Inflammatory macrophage treated with lipopolysaccharide for 4 hours (primary cell): ENCODE results near the gene CLDN20.

Experiments used
- DNase-seq: peaks from one replicate; pipeline ENCODE4 v3.0.0-alpha.2; 2020

CLDN20 gene

GRCh38 chr6:155246825-155247224, 17.0 kb upstream of the CLDN20 start:
- DNase-seq, result no peak

DNA sequence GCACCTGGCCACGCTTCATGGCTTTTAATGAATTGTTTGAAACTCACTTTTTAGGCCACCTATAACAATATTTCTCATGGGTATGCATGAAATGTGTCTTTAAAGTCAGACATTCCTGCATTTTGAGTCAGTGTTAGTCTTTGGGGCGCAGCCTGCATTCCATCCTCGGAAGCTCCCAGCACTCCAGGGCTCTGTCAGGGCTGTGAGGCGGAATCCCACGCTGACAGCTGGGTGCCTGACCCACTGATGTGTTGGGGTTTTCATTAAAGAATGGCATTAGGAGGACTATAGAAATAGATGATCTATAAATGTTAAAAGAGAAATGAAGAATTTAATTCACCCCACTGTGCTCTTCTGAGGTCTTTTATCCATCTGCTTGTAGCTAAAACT, 16.2 kb upstream of the CLDN20 start:
- no peak for DNase-seq

- peak; percentile 34 for DNase-seq
These were observed 15.5 kb upstream of the CLDN20 start for GRCh38 chr6:155248008-155249001.

DNA sequence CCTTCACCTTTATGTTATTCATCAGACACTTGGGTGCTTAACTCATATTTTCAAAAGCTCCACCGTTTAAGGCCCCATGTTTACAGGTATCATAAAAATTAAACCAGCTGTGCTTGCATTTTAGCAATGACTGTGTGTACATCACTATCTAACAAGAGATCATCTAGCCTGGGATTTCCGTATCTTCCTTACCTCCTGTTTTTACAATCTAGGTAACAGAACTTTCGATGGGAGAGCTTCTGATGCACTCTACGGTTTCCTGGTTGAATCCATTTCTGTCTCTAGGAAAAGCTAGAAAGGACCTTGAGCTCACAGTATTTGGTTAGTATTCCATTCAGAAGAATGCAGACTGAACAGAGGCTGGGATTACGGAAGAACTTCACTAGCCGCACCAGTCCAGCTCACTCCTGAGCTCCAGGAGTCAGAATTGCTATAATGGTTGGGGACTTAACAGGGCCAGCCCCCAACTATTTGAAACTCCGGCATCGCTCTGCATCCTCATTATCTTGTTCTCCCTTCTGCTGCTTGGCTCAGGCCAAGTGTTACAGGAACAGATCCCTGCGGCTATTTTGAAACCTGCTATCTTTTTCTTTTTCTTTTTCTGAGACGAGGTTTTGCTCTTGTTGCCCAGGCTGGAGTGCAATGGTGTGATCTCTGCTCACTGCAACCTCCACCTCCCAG, 13.0 kb upstream of the CLDN20 start:
- DNase-seq, result no peak

- DNase-seq, result no peak
These were observed 11.2 kb upstream of the CLDN20 start for GRCh38 chr6:155252581-155252980.

DNA sequence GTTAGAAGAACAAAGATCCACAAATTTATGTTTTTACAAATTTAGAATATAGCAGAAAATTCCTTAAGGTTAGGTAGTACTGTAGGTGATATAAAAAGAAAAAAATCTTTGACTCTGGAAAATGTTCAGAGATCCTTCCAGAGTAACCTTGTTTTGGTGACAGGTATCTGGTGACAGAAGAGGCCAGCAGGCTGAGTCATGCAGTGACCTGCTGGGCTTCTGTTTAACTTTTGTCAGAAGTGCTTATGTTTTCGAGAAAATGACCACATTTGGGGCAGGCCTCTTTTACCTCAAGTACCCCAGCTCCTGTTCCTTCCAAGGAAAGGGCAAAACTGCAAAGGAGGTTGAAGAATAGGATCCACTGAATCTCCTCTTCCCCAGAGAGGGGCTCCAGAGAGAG, 10.5 kb upstream of the CLDN20 start:
- no peak for DNase-seq

DNA sequence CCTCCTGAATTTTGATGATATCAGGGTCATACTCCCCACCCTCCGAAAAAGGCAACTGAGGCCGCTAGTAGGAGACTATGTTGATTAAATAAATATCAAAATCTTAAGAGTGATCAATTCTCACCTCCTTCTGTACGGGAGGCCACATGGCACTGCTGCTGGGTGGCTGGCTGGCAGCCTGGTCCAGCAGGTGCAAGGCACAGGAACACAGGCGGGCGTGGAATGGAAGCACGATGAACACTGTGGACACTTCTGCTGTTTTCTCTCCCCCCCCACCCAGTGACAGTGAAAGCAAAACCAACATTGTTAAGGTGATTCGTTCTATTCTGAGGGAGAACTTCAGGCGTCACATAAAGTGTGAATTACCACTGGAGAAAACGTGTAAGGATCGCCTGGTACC, 9.7 kb upstream of the CLDN20 start:
- DNase-seq, result no peak

DNA sequence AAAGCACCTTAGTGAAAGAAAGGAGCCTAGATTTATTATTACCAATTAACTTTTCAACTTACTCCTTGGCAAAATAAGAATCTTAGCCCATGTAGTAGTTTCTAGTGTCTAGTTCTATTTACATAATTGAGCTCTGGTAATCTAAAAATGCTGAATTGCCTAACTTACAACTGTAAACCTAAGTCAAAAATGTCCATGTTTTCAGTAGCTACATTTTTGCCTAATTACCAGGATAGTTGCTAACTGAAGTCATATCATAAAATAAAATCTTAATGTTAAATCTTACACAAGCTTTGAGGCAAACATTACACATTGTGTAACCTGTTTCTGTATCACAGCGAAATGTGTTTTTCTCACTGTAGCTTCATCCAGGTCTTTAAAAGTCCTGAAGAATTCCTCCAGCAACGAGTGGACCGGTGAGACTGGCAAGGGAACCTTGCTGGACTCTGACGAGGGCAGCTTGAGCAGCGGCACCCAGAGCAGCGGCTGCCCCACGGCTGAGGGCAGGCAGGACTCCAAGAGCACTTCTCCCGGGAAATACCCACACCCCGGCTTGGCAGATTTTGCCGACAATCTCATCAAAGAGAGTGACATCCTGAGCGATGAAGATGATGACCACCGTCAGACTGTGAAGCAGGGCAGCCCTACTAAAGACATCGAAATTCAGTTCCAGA, 7.6 kb upstream of the CLDN20 start:
- no peak for DNase-seq

GRCh38 chr6:155257796-155258195, 6.0 kb upstream of the CLDN20 start:
- no peak for DNase-seq

DNA sequence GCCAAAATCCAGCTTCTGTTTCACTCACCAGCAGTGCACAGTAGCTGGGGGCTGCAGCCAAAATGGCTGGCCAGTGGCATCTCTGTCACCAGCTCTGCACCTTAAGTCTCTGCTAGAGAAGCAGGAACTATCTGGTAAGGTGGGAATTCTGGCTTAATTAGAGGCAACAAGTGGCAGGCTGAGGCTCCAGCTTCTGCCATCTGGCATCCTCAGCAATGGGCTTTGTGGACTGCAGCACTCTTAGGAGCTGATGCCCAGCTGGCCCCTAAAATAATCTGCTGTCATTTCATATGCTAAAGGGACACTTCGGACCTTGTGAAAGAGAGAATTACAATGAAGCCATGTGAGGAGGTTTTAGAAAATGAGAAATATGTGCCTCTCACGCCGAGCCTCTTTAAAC, 4.6 kb upstream of the CLDN20 start:
- DNase-seq, result no peak

GRCh38 chr6:155259897-155260296, 3.9 kb upstream of the CLDN20 start:
- DNase-seq, result no peak

GRCh38 chr6:155260686-155261085, 3.1 kb upstream of the CLDN20 start:
- no peak for DNase-seq

GRCh38 chr6:155261111-155261900, 2.5 kb upstream of the CLDN20 start:
- DNase-seq, result no peak

DNA sequence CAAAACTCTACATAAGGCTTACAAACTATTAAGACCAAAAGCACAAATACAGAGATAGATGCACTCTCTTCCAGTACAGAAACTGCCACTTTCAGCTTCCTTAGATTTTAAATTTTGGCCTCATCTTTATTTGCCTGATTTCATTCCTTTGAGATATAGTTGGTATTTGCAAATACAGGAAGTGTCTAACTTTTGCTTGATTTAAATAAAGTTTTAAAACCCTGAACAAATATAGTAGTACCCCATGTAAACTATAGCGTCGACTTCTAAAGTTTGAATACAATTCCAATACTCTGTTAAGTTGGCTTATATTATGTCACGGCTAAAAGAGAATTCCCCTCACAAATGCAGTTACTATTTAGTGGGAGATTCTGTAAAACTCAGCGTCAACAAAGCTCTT, 1.2 kb upstream of the CLDN20 start:
- DNase-seq, result no peak

GRCh38 chr6:155264693-155265320, 994 bp downstream of the CLDN20 start:
- no peak for DNase-seq

DNA sequence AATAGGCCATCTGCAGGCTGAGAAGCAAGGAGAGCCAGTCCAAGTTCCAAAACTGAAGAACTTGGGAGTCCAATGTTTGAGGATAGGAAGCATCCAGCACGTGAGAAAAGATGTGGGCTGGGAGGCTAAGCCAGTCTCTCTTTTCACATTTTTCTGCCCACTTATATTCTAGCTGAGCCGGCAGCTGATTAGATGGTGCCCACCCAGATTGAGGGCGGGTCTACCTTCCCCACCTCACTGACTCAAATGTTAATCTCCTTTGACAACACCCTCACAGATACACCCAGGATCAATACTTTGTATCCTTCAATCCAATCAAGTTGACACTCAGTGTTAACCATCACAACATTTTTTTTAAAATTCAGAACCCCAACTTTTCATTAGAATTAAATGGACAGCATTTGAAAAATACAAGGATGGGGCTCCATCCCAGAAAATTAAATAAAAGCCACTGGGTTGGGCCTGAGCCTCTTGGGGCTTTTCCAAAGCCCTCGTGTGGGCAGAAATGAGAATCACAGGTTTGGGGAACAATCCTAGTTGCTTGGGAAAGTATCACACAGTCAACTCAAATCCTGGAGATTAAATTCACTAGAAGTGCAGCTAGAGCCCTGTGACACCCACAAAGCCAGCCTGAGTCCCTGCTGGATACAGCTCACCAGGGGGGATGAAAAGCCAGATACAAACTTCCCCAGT, 2.2 kb downstream of the CLDN20 start:
- DNase-seq, result no peak

DNA sequence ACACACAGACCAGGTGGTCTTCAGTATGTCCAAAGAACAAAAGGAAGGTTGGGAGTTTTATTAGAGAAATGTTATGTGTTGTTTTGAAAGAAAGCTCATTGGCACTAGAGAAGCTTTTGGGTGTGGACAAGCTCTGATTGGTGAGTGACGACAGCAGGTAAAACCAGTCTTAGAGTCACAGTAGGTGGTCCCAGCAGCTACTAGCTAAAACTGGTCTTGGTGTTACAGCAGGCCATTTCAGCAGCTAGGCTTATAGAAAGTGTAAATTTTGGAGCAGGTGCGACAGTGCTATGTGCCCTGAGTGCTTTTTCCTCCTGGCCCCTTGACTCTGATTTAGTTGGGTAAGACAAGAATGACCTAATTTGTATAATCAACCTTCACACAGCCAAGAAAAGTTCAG, 3.6 kb downstream of the CLDN20 start:
- no peak for DNase-seq

DNA sequence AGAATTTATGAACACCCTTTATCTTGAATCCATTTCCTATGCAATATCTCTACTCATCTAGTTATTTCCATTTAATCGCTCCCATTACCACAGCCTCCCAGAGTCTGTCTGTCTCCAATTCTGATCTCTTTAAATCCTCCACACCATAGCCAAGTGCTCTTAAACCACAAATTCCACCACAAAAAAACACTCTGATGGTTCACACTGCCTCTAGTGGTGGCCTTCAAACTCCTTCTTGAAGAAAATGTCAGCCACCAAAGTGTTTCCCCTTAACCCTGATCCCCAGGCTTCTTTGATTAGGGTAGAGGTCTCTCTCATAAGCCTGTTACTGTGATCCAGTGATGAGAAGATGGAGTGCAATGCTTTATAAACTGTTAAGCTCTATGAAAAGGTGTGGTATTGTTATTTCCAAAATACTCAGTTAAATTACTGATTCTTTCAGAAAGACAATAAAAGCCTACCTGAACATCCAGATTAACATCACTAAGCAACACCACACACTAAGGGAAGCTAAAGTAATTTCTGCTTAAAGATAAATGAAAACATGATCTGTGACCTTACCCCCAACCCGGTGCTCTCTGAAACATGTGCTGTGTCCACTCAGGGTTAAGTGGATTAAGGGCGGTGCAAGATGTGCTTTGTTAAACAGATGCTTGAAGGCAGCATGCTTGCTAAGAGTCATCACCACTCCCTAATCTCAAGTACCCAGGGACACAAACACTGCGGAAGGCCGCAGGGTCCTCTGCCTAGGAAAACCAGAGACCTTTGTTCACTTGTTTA, 4.5 kb downstream of the CLDN20 start:
- DNase-seq, result peak; percentile 42

DNA sequence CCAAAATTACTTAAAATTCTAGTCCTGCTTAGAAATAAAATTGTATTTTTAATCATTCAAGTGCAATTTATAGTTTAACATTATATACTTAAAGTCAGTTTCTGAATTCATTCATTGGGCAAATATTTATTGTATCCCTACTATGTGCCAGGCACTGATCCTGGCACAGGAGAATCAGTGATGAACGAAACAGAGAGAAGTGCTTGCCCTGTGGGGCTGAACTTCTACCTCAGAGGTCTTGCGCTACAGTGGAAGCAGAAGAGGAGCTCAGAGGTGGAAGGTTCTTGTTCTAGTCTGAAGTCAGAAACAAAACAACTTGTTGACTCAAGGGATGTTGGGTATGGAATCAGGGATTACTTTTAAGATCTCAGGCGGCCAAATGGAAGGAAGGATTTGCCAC, 6.0 kb downstream of the CLDN20 start:
- DNase-seq, result no peak

- DNase-seq, result no peak
These were observed 6.8 kb downstream of the CLDN20 start for GRCh38 chr6:155270561-155271091.

GRCh38 chr6:155271145-155271544, 7.3 kb downstream of the CLDN20 start:
- DNase-seq, result no peak
